Forelimb muscle (tissue), 1 donor: ENCODE results near the gene UCHL5. TPM values are rescaled to one million over a fixed set of nuclear protein-coding genes. Genes with fewer than 3 reads are reported as not detected.

Source experiments
- DNase-seq: peaks from one replicate; pipeline ENCODE4 v3.0.0-alpha.2; 2013; ENCODE audit warnings: low read depth
- polyA plus RNA-seq: library from polyadenylated mRNA; unstranded; fragments of 120-200 nt; gene quantifications from one replicate; pipeline ENCODE4 v1.2.1, GENCODE V29; 2013; ENCODE audit not compliant: insufficient read length

The UCHL5 gene
- polyA plus RNA-seq, 1 donor: 36.3 TPM

GRCh38 chr1:192967211-192967877 is 91.8 kb downstream of the UCHL5 start:
- DNase-seq: no peak

- DNase-seq: no peak
Observed at GRCh38 chr1:192966073-192966472, 93.1 kb downstream of the UCHL5 start.

GRCh38 chr1:192962901-192963300 is 96.3 kb downstream of the UCHL5 start:
- DNase-seq: no peak

Other genes with a start within 250 kb of the UCHL5 start
- gene RO60, start 252 bp upstream of the UCHL5 start, polyA plus RNA-seq: 28.8 TPM
- 15.5 TPM for gene GLRX2, start 46.1 kb upstream of the UCHL5 start, polyA plus RNA-seq
- 26.2 TPM for gene CDC73, start 62.7 kb upstream of the UCHL5 start, polyA plus RNA-seq
- 7.9 TPM for gene B3GALT2, start 127.3 kb upstream of the UCHL5 start, polyA plus RNA-seq